Panc1 (cell line): ENCODE measurements around the gene ADORA1.

ENCODE experiments used
- POLR2AphosphoS5 ChIP-seq: IDR thresholded peaks from 2 replicates; pipeline ENCODE4 v1.6.1; 2012; ENCODE audit warnings: mild to moderate bottlenecking, low read depth, low read length, moderate library complexity
- SIN3A ChIP-seq: IDR thresholded peaks from 2 replicates; pipeline ENCODE4 v1.6.1; 2012; ENCODE audit warnings: low read depth, mild to moderate bottlenecking, low read length, moderate library complexity, borderline replicate concordance; ENCODE audit not compliant: insufficient read depth
- TF ChIP-seq, protein P1 (sequence below): fragments of 450-650 bp; IDR thresholded peaks from 2 replicates; pipeline ENCODE4 v1.5.1; 2017; ENCODE audit warnings: mild to moderate bottlenecking

GRCh38 chr1:203175827-203176241 lies 48.3 kb downstream of the ADORA1 start:
- TF ChIP-seq, protein P1, sequence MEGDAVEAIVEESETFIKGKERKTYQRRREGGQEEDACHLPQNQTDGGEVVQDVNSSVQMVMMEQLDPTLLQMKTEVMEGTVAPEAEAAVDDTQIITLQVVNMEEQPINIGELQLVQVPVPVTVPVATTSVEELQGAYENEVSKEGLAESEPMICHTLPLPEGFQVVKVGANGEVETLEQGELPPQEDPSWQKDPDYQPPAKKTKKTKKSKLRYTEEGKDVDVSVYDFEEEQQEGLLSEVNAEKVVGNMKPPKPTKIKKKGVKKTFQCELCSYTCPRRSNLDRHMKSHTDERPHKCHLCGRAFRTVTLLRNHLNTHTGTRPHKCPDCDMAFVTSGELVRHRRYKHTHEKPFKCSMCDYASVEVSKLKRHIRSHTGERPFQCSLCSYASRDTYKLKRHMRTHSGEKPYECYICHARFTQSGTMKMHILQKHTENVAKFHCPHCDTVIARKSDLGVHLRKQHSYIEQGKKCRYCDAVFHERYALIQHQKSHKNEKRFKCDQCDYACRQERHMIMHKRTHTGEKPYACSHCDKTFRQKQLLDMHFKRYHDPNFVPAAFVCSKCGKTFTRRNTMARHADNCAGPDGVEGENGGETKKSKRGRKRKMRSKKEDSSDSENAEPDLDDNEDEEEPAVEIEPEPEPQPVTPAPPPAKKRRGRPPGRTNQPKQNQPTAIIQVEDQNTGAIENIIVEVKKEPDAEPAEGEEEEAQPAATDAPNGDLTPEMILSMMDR, result no peak
- TF ChIP-seq POLR2AphosphoS5 (no peak), SIN3A (no peak)
